Caco-2 (cell line): ENCODE results near the gene PXYLP1. TPM values are rescaled to one million over a fixed set of nuclear protein-coding genes. Genes with fewer than 3 reads are reported as not detected.

ENCODE experiments used
- BruUV-seq: library from RNA; stranded (reverse); fragments of 400-500 nt; replicated peaks from 2 replicates; lab custom pipeline; 2021; lab: Mats Ljungman, UMichigan
- CTCF ChIA-PET: fragments of 300-600 bp; sonication (Branson Sonifier 250); formaldehyde crosslinking; loops from one replicate; lab custom pipeline; 2022; ENCODE audit warnings: antibody characterized with exemption; lab: Charles Lee
- POLR2A ChIA-PET: fragments of 300-600 bp; sonication (Branson Sonifier 250); formaldehyde crosslinking; loops from one replicate; lab custom pipeline; 2022; ENCODE audit warnings: antibody characterized with exemption; lab: Charles Lee
- DNase-seq, 2 experiments: peaks; one replicate each; pipeline versions ENCODE4 v3.0.0 to v3.0.0-alpha.2; 2020 to 2022
- H3K27me3 ChIP-seq: replicated peaks from 2 replicates; pipeline ENCODE4 v1.6.0; 2011; ENCODE audit warnings: low read length; ENCODE audit not compliant: control insufficient read depth, insufficient read depth
- H3K36me3 ChIP-seq: 2 replicates; pipeline ENCODE4 v1.5.1; 2011; ENCODE audit warnings: low read length; ENCODE audit not compliant: control insufficient read depth, insufficient read depth
- H3K4me1 ChIP-seq: fragments of 250-450 bp; sonication (Bioruptor Pico); 2 replicates; pipeline ENCODE4 v1.5.1; 2020; ENCODE audit warnings: mild to moderate bottlenecking
- H3K4me3 ChIP-seq: 2 replicates; pipeline ENCODE4 v1.5.1; 2011; ENCODE audit warnings: low read depth, mild to moderate bottlenecking, control low read depth, low read length
- H3K9me3 ChIP-seq: fragments of 250-450 bp; sonication (Bioruptor Pico); 2 replicates; pipeline ENCODE4 v1.5.1; 2020; ENCODE audit warnings: mild to moderate bottlenecking, moderate library complexity
- H3K27ac Mint-ChIP-seq: one replicate; pipeline ENCODE4 v1.8.0; 2022; ENCODE audit warnings: mixed read lengths; ENCODE audit not compliant: unreplicated experiment
- H3K27me3 Mint-ChIP-seq: one replicate; pipeline ENCODE4 v1.8.0; 2022; ENCODE audit warnings: mixed read lengths; ENCODE audit not compliant: insufficient read depth, unreplicated experiment
- H3K36me3 Mint-ChIP-seq: one replicate; pipeline ENCODE4 v1.8.0; 2022; ENCODE audit warnings: mild to moderate bottlenecking, mixed read lengths; ENCODE audit not compliant: insufficient read depth, unreplicated experiment
- H3K4me1 Mint-ChIP-seq: one replicate; pipeline ENCODE4 v1.8.0; 2022; ENCODE audit warnings: low read depth, mixed read lengths; ENCODE audit not compliant: unreplicated experiment
- H3K4me3 Mint-ChIP-seq: one replicate; pipeline ENCODE4 v1.8.0; 2022; ENCODE audit warnings: mild to moderate bottlenecking, moderate library complexity, mixed read lengths; ENCODE audit not compliant: unreplicated experiment
- H3K9me3 Mint-ChIP-seq: one replicate; pipeline ENCODE4 v1.8.0; 2022; ENCODE audit warnings: mixed read lengths; ENCODE audit not compliant: unreplicated experiment
- CTCF ChIP-seq, 2 experiments: fragments of 200-600 bp in 1 of 2; IDR thresholded peaks; 1 replicate in 1 of 2; 2 replicates in 1 of 2; pipeline versions ENCODE4 v1.5.1 to v1.8.0; 2011 to 2022; ENCODE audit warnings: antibody characterized with exemption in 1 of 2, control low read depth in 1 of 2, inconsistent platforms in 1 of 2, low read depth in 1 of 2, low read length in 1 of 2, mild to moderate bottlenecking in 1 of 2, moderate library complexity in 1 of 2; ENCODE audit not compliant: insufficient read depth in 1 of 2, severe bottlenecking in 1 of 2, unreplicated experiment in 1 of 2
- intact Hi-C: fragments of 100-400 bp; cut with micrococcal nuclease; formaldehyde crosslinking; loops from one replicate; pipeline ENCODE4 v1.10.0; 2022; ENCODE audit not compliant: unreplicated experiment
- total RNA-seq: library from RNA; stranded (reverse); gene quantifications from 2 replicates; pipeline ENCODE4 v1.2.3, GENCODE V29; 2022

The PXYLP1 gene
- total RNA-seq, 1 experiment from 2014 or later: 24.6 TPM

GRCh38 chr3:141241616-141242376, 10.2 kb downstream of the PXYLP1 start:
- Mint-ChIP-seq H3K4me3 (no peak overlapping the region), H3K36me3 (no peaks in the 10 kb centered on the region), H3K27me3 (no peaks in the 10 kb centered on the region), H3K4me1 (no peaks in the 10 kb centered on the region), H3K27ac (no peak overlapping the region), H3K9me3 (no peaks in the 10 kb centered on the region)
- no peaks in the 10 kb centered on the region for H3K9me3 ChIP-seq
- BruUV-seq: no TSS peak
- TF ChIP-seq CTCF (IDR thresholded peaks at IDR 0.05; ENCODE audit: insufficient read depth in 1 of 2, low read depth in 1 of 2, low read length in 1 of 2, severe bottlenecking in 1 of 2, unreplicated experiment in 1 of 2): no peak
- intact Hi-C loops: no loop called here
- POLR2A ChIA-PET: no interaction called here
- no peaks in the 10 kb centered on the region for H3K27me3 ChIP-seq
- DNase-seq: no peak
- H3K4me3 ChIP-seq: no peak overlapping the region
- CTCF ChIA-PET: no interaction called here
- no peaks in the 10 kb centered on the region for H3K4me1 ChIP-seq
- H3K36me3 ChIP-seq: peaks cover 1% of the 10 kb centered on the region; the same call in 1 of the 2 replicates

GRCh38 chr3:141242377-141243092, 10.9 kb downstream of the PXYLP1 start:
- ChIA-PET POLR2A (no interaction called here), CTCF (interaction anchor here (0.8 kb wide), 1 partner anchor 242 kb away, joined by 3 read pairs; no protein-coding TSS in a partner anchor)
- Mint-ChIP-seq H3K27me3 (no peaks in the 10 kb centered on the region), H3K4me3 (no peak overlapping the region), H3K27ac (no peak overlapping the region), H3K9me3 (no peaks in the 10 kb centered on the region), H3K36me3 (no peaks in the 10 kb centered on the region), H3K4me1 (no peaks in the 10 kb centered on the region)
- no peak for DNase-seq
- no peak for TF ChIP-seq CTCF (IDR thresholded peaks at IDR 0.05; ENCODE audit: insufficient read depth in 1 of 2, low read depth in 1 of 2, low read length in 1 of 2, severe bottlenecking in 1 of 2, unreplicated experiment in 1 of 2)
- intact Hi-C loops: no loop called here
- Histone ChIP-seq H3K36me3 (peaks cover 1% of the 10 kb centered on the region; the same call in 1 of the 2 replicates), H3K4me3 (no peak overlapping the region), H3K9me3 (no peaks in the 10 kb centered on the region), H3K4me1 (no peaks in the 10 kb centered on the region), H3K27me3 (no peaks in the 10 kb centered on the region)
- BruUV-seq: no TSS peak

GRCh38 chr3:141243271-141243707, 11.7 kb downstream of the PXYLP1 start:
- Histone ChIP-seq H3K27me3 (no peaks in the 10 kb centered on the region), H3K36me3 (no peaks in the 10 kb centered on the region), H3K4me1 (no peaks in the 10 kb centered on the region), H3K4me3 (no peak overlapping the region), H3K9me3 (no peaks in the 10 kb centered on the region)
- no peaks in the 10 kb centered on the region for H3K27me3 Mint-ChIP-seq
- CTCF ChIA-PET: interaction anchor here (0.6 to 0.8 kb wide), 2 partner anchors 42 to 243 kb away, joined by 3 read pairs; no protein-coding TSS in a partner anchor
- BruUV-seq: no TSS peak
- H3K9me3 Mint-ChIP-seq: no peaks in the 10 kb centered on the region
- no peak for DNase-seq
- TF ChIP-seq CTCF (IDR thresholded peaks at IDR 0.05; ENCODE audit: insufficient read depth in 1 of 2, low read depth in 1 of 2, low read length in 1 of 2, severe bottlenecking in 1 of 2, unreplicated experiment in 1 of 2): no peak
- POLR2A ChIA-PET: no interaction called here
- H3K4me1 Mint-ChIP-seq: no peaks in the 10 kb centered on the region
- H3K27ac Mint-ChIP-seq: no peak overlapping the region
- H3K4me3 Mint-ChIP-seq: no peak overlapping the region
- intact Hi-C loops: no loop called here
- H3K36me3 Mint-ChIP-seq: no peaks in the 10 kb centered on the region
